HepG2 (cell line): Measurements from ENCODE around the gene FAH. TPM values are rescaled to one million over a fixed set of nuclear protein-coding genes. Genes with fewer than 3 reads are reported as not detected.
A peak's percentile ranks its signal among the peaks of the same experiment; 100 is the strongest.

Experiments
- CEBPB ChIP-seq: IDR thresholded peaks from 2 replicates; pipeline ENCODE4 v1.6.1; 2011; ENCODE audit warnings: low read depth, low read length, improper control_type of control experiment, borderline replicate concordance
- ERF ChIP-seq: IDR thresholded peaks from 2 replicates; pipeline ENCODE4 v1.6.1; 2018; ENCODE audit warnings: missing biosample characterization, missing genetic modification reagents
- ETV6 ChIP-seq: sonication (generic); formaldehyde crosslinking; conservative IDR thresholded peaks from 2 replicates; pipeline ENCODE4 v1.4.0; 2020; ENCODE audit warnings: missing genetic modification reagents
- GTF2F1 ChIP-seq: fragments of 150-350 bp; IDR thresholded peaks from 2 replicates; pipeline ENCODE4 v1.6.1; 2014; ENCODE audit warnings: low read length
- KAT8 ChIP-seq: IDR thresholded peaks from 2 replicates; pipeline ENCODE4 v1.6.1; 2016; ENCODE audit warnings: missing genetic modification reagents, missing compliant biosample characterization
- MTA1 ChIP-seq: sonication (generic); formaldehyde crosslinking; IDR thresholded peaks from 2 replicates; pipeline ENCODE4 v1.4.0; 2020; ENCODE audit warnings: missing genetic modification reagents, mild to moderate bottlenecking, borderline replicate concordance
- NFATC3 ChIP-seq: sonication (generic); formaldehyde crosslinking; IDR thresholded peaks from 2 replicates; pipeline ENCODE4 v1.5.1; 2020; ENCODE audit warnings: mild to moderate bottlenecking, missing genetic modification reagents
- SAFB2 ChIP-seq: sonication (generic); formaldehyde crosslinking; IDR thresholded peaks from 2 replicates; pipeline ENCODE4 v1.5.1; 2020; ENCODE audit warnings: missing genetic modification reagents, low read depth, mild to moderate bottlenecking, borderline replicate concordance
- SIX4 ChIP-seq: sonication (generic); formaldehyde crosslinking; IDR thresholded peaks from 2 replicates; pipeline ENCODE4 v1.4.0; 2020; ENCODE audit warnings: missing genetic modification reagents
- TARDBP ChIP-seq: sonication (generic); formaldehyde crosslinking; IDR thresholded peaks from 2 replicates; pipeline ENCODE4 v1.8.0; 2022; ENCODE audit warnings: mild to moderate bottlenecking, missing genetic modification reagents
- ZNF160 ChIP-seq: sonication (generic); formaldehyde crosslinking; IDR thresholded peaks from 2 replicates; pipeline ENCODE4 v1.8.0; 2022; ENCODE audit warnings: mild to moderate bottlenecking, inconsistent platforms, missing genetic modification reagents
- ZNF17 ChIP-seq: sonication (generic); formaldehyde crosslinking; IDR thresholded peaks from 2 replicates; pipeline ENCODE4 v1.5.0; 2020; ENCODE audit warnings: mild to moderate bottlenecking, missing genetic modification reagents
- ZNF496 ChIP-seq: sonication (generic); formaldehyde crosslinking; IDR thresholded peaks from 2 replicates; pipeline ENCODE4 v1.8.1; 2023; ENCODE audit warnings: mild to moderate bottlenecking, moderate library complexity, missing genetic modification reagents; ENCODE audit not compliant: insufficient replicate concordance
- ZNF687 ChIP-seq: sonication (generic); formaldehyde crosslinking; IDR thresholded peaks from 2 replicates; pipeline ENCODE4 v1.5.1; 2020; ENCODE audit warnings: mild to moderate bottlenecking, missing genetic modification reagents, moderate library complexity
- ZNF878 ChIP-seq: sonication (generic); formaldehyde crosslinking; IDR thresholded peaks from 2 replicates; pipeline ENCODE4 v1.8.1; 2023; ENCODE audit warnings: mild to moderate bottlenecking, missing genetic modification reagents, moderate library complexity
- ZSCAN25 ChIP-seq: sonication (generic); formaldehyde crosslinking; IDR thresholded peaks from 2 replicates; pipeline ENCODE4 v1.8.0; 2022; ENCODE audit warnings: mild to moderate bottlenecking, missing genetic modification reagents
- ZSCAN31 ChIP-seq: sonication (generic); formaldehyde crosslinking; IDR thresholded peaks from 2 replicates; pipeline ENCODE4 v1.5.0; 2020; ENCODE audit warnings: low read depth, mild to moderate bottlenecking, missing genetic modification reagents
- polyA plus RNA-seq, 8 experiments: library from polyadenylated mRNA; depleted of rRNA in 3 of 8; stranded (reverse) in 7 of 8; unstranded in 1 of 8; fragments of >200 nt; fragmentation: Illumina TruSeq in 4 of 8; extraction: Trizol in 4 of 8; gene quantifications; 2 replicates each; pipeline versions ENCODE4 v1.2.1 to v1.2.3, GENCODE V29; 2011 to 2016; ENCODE audit warnings: low read depth in 4 of 8, missing spikeins in 1 of 8, mixed read lengths in 1 of 8; ENCODE audit not compliant: insufficient read depth in 1 of 8
- total RNA-seq, 5 experiments: library from RNA; depleted of rRNA; stranded (reverse); fragments of >200 nt; fragmentation: Illumina TruSeq; extraction: Trizol; gene quantifications; 2 replicates each; pipeline ENCODE4 v1.2.3, GENCODE V29; 2016; ENCODE audit warnings: low read depth in 1 of 5
- TF ChIP-seq, protein P1 (sequence below): sonication (generic); formaldehyde crosslinking; IDR thresholded peaks from 2 replicates; pipeline ENCODE4; 2020; ENCODE audit warnings: missing genetic modification reagents, mild to moderate bottlenecking, borderline replicate concordance
- TF ChIP-seq, protein P2 (sequence below): sonication (generic); formaldehyde crosslinking; conservative IDR thresholded peaks from 2 replicates; pipeline ENCODE4 v1.5.0; 2020; ENCODE audit warnings: missing genetic modification reagents
- TF ChIP-seq, protein P3 (sequence below): sonication (generic); formaldehyde crosslinking; IDR thresholded peaks from 2 replicates; pipeline ENCODE4 v1.8.0; 2022; ENCODE audit warnings: missing genetic modification reagents, mild to moderate bottlenecking, borderline replicate concordance

FAH gene
- total and polyA plus RNA-seq, 2 of the 13 experiments (the other 11 are each of a cell fraction or from before 2014, with no cell fraction given) = 36.6 to 75.0 TPM

DNA sequence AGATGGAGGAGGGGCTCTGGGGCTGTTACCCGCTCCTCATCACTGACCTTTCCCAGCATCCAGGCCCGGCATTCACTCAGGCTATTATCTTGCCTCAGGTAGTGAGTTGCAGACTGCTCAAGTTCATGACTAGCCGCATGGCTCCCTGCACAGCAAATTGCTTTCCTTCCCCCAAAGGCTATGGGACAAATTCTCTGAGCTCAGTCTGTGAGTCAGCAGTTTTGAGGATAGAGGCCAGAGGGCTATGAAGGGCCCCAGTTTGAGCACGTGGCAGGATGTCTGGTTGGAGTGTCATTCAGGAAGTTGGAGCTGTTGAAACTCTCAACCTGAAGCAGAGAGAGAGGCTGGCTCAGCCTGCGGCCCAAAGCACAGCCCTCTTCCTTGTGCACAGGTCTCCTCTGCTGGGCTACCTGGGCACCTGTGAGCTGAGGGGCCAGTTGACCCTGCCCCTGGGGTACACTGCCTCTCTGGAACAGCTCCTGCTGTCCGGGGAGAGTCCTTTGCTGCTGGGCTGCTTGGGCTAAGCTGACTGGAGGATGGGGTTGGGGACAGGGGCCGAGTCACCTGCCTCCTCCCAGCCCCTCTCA is 7.9 kb downstream of the FAH start (continued):
- TF ChIP-seq, protein P1, sequence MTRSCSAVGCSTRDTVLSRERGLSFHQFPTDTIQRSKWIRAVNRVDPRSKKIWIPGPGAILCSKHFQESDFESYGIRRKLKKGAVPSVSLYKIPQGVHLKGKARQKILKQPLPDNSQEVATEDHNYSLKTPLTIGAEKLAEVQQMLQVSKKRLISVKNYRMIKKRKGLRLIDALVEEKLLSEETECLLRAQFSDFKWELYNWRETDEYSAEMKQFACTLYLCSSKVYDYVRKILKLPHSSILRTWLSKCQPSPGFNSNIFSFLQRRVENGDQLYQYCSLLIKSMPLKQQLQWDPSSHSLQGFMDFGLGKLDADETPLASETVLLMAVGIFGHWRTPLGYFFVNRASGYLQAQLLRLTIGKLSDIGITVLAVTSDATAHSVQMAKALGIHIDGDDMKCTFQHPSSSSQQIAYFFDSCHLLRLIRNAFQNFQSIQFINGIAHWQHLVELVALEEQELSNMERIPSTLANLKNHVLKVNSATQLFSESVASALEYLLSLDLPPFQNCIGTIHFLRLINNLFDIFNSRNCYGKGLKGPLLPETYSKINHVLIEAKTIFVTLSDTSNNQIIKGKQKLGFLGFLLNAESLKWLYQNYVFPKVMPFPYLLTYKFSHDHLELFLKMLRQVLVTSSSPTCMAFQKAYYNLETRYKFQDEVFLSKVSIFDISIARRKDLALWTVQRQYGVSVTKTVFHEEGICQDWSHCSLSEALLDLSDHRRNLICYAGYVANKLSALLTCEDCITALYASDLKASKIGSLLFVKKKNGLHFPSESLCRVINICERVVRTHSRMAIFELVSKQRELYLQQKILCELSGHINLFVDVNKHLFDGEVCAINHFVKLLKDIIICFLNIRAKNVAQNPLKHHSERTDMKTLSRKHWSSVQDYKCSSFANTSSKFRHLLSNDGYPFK (CRISPR knock-in tag) = no peak
- TF ChIP-seq ZNF17 (CRISPR knock-in tag) = no peak
- TF ChIP-seq MTA1 (CRISPR knock-in tag) = no peak
- no peak for TF ChIP-seq NFATC3
- no peak for TF ChIP-seq ETV6 (CRISPR knock-in tag)
- no peak for TF ChIP-seq SIX4 (CRISPR knock-in tag)
- TF ChIP-seq ZNF160 = no peak
- peak; percentile 86 for TF ChIP-seq ZNF878 (CRISPR knock-in tag)
- peak; percentile 64; the same call in 1 of the 2 replicates for TF ChIP-seq KAT8
- TF ChIP-seq ZNF687 (CRISPR knock-in tag) = peak; percentile 97
- TF ChIP-seq, protein P2, sequence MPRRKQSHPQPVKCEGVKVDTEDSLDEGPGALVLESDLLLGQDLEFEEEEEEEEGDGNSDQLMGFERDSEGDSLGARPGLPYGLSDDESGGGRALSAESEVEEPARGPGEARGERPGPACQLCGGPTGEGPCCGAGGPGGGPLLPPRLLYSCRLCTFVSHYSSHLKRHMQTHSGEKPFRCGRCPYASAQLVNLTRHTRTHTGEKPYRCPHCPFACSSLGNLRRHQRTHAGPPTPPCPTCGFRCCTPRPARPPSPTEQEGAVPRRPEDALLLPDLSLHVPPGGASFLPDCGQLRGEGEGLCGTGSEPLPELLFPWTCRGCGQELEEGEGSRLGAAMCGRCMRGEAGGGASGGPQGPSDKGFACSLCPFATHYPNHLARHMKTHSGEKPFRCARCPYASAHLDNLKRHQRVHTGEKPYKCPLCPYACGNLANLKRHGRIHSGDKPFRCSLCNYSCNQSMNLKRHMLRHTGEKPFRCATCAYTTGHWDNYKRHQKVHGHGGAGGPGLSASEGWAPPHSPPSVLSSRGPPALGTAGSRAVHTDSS (CRISPR knock-in tag) = no peak
- TF ChIP-seq GTF2F1 = no peak
- TF ChIP-seq CEBPB = no peak
- TF ChIP-seq SAFB2 (CRISPR knock-in tag) = no peak
- TF ChIP-seq ZSCAN25 (CRISPR knock-in tag) = no peak
- TF ChIP-seq ZSCAN31 (CRISPR knock-in tag) = no peak
- peak; percentile 90 for TF ChIP-seq ERF
- no peak for TF ChIP-seq ZNF496 (CRISPR knock-in tag)
- TF ChIP-seq, protein P3, sequence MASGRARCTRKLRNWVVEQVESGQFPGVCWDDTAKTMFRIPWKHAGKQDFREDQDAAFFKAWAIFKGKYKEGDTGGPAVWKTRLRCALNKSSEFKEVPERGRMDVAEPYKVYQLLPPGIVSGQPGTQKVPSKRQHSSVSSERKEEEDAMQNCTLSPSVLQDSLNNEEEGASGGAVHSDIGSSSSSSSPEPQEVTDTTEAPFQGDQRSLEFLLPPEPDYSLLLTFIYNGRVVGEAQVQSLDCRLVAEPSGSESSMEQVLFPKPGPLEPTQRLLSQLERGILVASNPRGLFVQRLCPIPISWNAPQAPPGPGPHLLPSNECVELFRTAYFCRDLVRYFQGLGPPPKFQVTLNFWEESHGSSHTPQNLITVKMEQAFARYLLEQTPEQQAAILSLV (CRISPR knock-in tag) = peak; percentile 66; the same call in 1 of the 2 replicates
- peak; percentile 64; the same call in 1 of the 2 replicates for TF ChIP-seq TARDBP (CRISPR knock-in tag)
